ENCODE measurements around the gene PAFAH1B1.

DNA sequence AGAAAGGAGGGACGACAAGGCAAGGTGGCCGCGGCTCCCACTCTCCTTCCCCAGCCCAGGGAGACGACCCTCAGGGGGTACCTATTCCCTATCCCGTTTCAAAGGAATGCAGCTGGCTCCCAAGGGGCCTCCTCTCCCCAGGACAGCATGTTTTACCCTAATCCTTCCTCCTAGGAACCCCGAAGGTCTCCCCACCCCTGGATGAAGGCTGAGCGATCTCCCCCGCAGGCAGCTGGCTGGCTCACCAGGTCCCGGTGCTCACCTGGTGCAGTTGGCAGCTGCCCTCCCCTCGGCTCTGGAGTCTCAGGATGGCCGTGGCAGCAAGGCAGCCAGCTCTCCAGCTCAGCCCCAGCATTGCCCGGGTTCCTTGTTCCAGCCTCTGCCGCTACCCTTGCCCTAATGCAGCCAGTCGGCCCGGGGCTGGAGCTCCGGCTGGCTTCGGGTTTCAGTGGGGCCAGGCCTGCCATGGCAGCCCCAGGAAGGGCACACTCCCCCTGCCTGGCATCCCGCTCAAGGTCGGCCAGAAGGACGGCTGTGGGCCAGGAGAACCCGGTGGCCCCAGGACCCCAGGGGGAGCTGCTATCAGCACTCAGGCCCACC is 113.6 kb downstream of the PAFAH1B1 start:
- TF ChIP-seq, protein P1, sequence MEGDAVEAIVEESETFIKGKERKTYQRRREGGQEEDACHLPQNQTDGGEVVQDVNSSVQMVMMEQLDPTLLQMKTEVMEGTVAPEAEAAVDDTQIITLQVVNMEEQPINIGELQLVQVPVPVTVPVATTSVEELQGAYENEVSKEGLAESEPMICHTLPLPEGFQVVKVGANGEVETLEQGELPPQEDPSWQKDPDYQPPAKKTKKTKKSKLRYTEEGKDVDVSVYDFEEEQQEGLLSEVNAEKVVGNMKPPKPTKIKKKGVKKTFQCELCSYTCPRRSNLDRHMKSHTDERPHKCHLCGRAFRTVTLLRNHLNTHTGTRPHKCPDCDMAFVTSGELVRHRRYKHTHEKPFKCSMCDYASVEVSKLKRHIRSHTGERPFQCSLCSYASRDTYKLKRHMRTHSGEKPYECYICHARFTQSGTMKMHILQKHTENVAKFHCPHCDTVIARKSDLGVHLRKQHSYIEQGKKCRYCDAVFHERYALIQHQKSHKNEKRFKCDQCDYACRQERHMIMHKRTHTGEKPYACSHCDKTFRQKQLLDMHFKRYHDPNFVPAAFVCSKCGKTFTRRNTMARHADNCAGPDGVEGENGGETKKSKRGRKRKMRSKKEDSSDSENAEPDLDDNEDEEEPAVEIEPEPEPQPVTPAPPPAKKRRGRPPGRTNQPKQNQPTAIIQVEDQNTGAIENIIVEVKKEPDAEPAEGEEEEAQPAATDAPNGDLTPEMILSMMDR (conservative IDR thresholded peaks at IDR 0.05; ENCODE audit: low read depth, low read length) = no peak
- no peak for TF ChIP-seq EZH2 (IDR thresholded peaks at IDR 0.05; ENCODE audit: low read length, unreplicated experiment)

All from PC-3 (cell line).